Spinal cord (tissue), 10 donors: ENCODE measurements around the gene SCARB2. TPM values are rescaled to one million over a fixed set of nuclear protein-coding genes. Genes with fewer than 3 reads are reported as not detected.

ENCODE experiments used
- DNase-seq, 6 donors: peaks; one replicate each; pipeline versions ENCODE4 v3.0.0 to v3.0.0-alpha.2; 2013 to 2015; ENCODE audit warnings: low spot score in 6 of 6, low read depth in 4 of 6
- H3K27ac ChIP-seq: one replicate; pipeline ENCODE4 v1.5.1; 2013; ENCODE audit warnings: low read depth, low read length, control low read depth
- H3K27me3 ChIP-seq: one replicate; pipeline ENCODE4 v1.6.1; 2013; ENCODE audit warnings: low read length; ENCODE audit not compliant: control insufficient read depth, insufficient read depth
- H3K36me3 ChIP-seq: one replicate; pipeline ENCODE4 v1.6.1; 2013; ENCODE audit warnings: low read length; ENCODE audit not compliant: control insufficient read depth, insufficient read depth
- H3K4me1 ChIP-seq: one replicate; pipeline ENCODE4 v1.6.1; 2013; ENCODE audit warnings: low read length; ENCODE audit not compliant: control insufficient read depth, insufficient read depth
- H3K4me3 ChIP-seq: one replicate; pipeline ENCODE4 v1.5.1; 2013; ENCODE audit warnings: low read depth, low read length, control low read depth
- H3K9me3 ChIP-seq: one replicate; pipeline ENCODE4 v1.6.1; 2013; ENCODE audit warnings: low read length; ENCODE audit not compliant: control insufficient read depth, insufficient read depth
- WGBS: methylation state at CpG from one replicate; pipeline ENCODE4 v1.1.5; 2013; ENCODE audit warnings: missing lambda C conversion rate; ENCODE audit not compliant: insufficient coverage; 5-methylcytosine and 5-hydroxymethylcytosine counted together
- polyA plus RNA-seq, 2 donors: library from polyadenylated mRNA; unstranded; fragments of 120-200 nt; gene quantifications; one replicate each; pipeline ENCODE4 v1.2.1, GENCODE V29; 2013; ENCODE audit not compliant: insufficient read length in 2 of 2
- total RNA-seq, 2 donors: library from RNA; depleted of rRNA in 1 of 2; stranded (reverse); fragments of 120-200 nt in 1 of 2; fragments of >200 nt in 1 of 2; gene quantifications; one replicate each; pipeline versions ENCODE4 v1.2.3 to v1.2.4, GENCODE V29; 2013 to 2014
- donor health status: healthy.

SCARB2 gene
- total and polyA plus RNA-seq, 4 donors: 191 to 326 (median 230) TPM

GRCh38 chr4:76204936-76205335 lies 8.7 kb downstream of the SCARB2 start:
- DNase-seq: no peak
- no peak overlapping the region for H3K4me3 ChIP-seq
- no peaks in the 10 kb centered on the region for H3K9me3 ChIP-seq

GRCh38 chr4:76203541-76203940 lies 10.1 kb downstream of the SCARB2 start:
- peaks cover 23% of the 10 kb centered on the region for H3K4me1 ChIP-seq
- no peak overlapping the region for H3K27ac ChIP-seq
- H3K36me3 ChIP-seq: no peaks in the 10 kb centered on the region
- no peaks in the 10 kb centered on the region for H3K27me3 ChIP-seq
- H3K9me3 ChIP-seq: no peaks in the 10 kb centered on the region
- H3K4me3 ChIP-seq: no peak overlapping the region
- 68% methylated on average over 2 of the region's 4 CpGs for WGBS
- DNase-seq: no peak

More at GRCh38 chr4:76204936-76205335, 8.7 kb downstream of the SCARB2 start:
- no peaks in the 10 kb centered on the region for H3K27me3 ChIP-seq
- no peaks in the 10 kb centered on the region for H3K36me3 ChIP-seq
- H3K27ac ChIP-seq: no peak overlapping the region
- WGBS: no CpG with 5 or more reads among the region's 1 CpG
- H3K4me1 ChIP-seq: peaks cover 16% of the 10 kb centered on the region

- Histone ChIP-seq H3K4me3 (no peak overlapping the region), H3K27ac (peak overlapping the region; percentile 25), H3K4me1 (peaks cover 37% of the 10 kb centered on the region), H3K36me3 (no peaks in the 10 kb centered on the region), H3K9me3 (no peaks in the 10 kb centered on the region), H3K27me3 (no peaks in the 10 kb centered on the region)
- DNase-seq: peak in 2 of 6 donors; percentile 49 to 73
- WGBS: no CpG with 5 or more reads among the region's 4 CpGs
These were observed 12.3 kb downstream of the SCARB2 start for GRCh38 chr4:76201276-76201675.

- DNase-seq: no peak
- H3K4me1 ChIP-seq: peaks cover 41% of the 10 kb centered on the region
- WGBS: 86% methylated on average over 4 of the region's 4 CpGs
These were observed 12.8 kb downstream of the SCARB2 start for GRCh38 chr4:76200771-76201231.

GRCh38 chr4:76199664-76200211 lies 13.9 kb downstream of the SCARB2 start:
- Histone ChIP-seq H3K36me3 (peaks cover 4% of the 10 kb centered on the region), H3K9me3 (no peaks in the 10 kb centered on the region), H3K4me1 (peaks cover 42% of the 10 kb centered on the region), H3K4me3 (no peak overlapping the region), H3K27me3 (no peaks in the 10 kb centered on the region), H3K27ac (peak overlapping the region; percentile 90)
- DNase-seq: peak in 4 of 6 donors; percentile 32 to 81 (median 77)
- WGBS: 23% methylated on average over 11 of the region's 13 CpGs

More at GRCh38 chr4:76200771-76201231, 12.8 kb downstream of the SCARB2 start:
- Histone ChIP-seq H3K36me3 (no peaks in the 10 kb centered on the region), H3K4me3 (no peak overlapping the region), H3K27me3 (no peaks in the 10 kb centered on the region), H3K27ac (peak overlapping the region; percentile 90), H3K9me3 (no peaks in the 10 kb centered on the region)

- no CpG with 5 or more reads among the region's 4 CpGs for WGBS
These were observed 15.0 kb downstream of the SCARB2 start for GRCh38 chr4:76198411-76199237.

GRCh38 chr4:76197971-76198410 lies 15.6 kb downstream of the SCARB2 start:
- no peak overlapping the region for H3K4me3 ChIP-seq

More at GRCh38 chr4:76198411-76199237, 15.0 kb downstream of the SCARB2 start:
- peak in 3 of 6 donors; percentile 65 to 91 (median 88) for DNase-seq
- no peaks in the 10 kb centered on the region for H3K9me3 ChIP-seq
- no peak overlapping the region for H3K4me3 ChIP-seq
- peak overlapping the region; percentile 90 for H3K27ac ChIP-seq
- H3K4me1 ChIP-seq: peaks cover 42% of the 10 kb centered on the region
- no peaks in the 10 kb centered on the region for H3K27me3 ChIP-seq
- H3K36me3 ChIP-seq: peaks cover 7% of the 10 kb centered on the region

GRCh38 chr4:76197031-76197743 lies 16.4 kb downstream of the SCARB2 start:
- H3K27me3 ChIP-seq: no peaks in the 10 kb centered on the region
- H3K27ac ChIP-seq: peak overlapping the region; percentile 90
- peaks cover 40% of the 10 kb centered on the region for H3K4me1 ChIP-seq
- no peak for DNase-seq
- H3K36me3 ChIP-seq: peaks cover 18% of the 10 kb centered on the region
- H3K9me3 ChIP-seq: no peaks in the 10 kb centered on the region
- no peak overlapping the region for H3K4me3 ChIP-seq
- 75% methylated on average over 4 of the region's 10 CpGs for WGBS

More at GRCh38 chr4:76197971-76198410, 15.6 kb downstream of the SCARB2 start:
- Histone ChIP-seq H3K9me3 (no peaks in the 10 kb centered on the region), H3K4me1 (peaks cover 42% of the 10 kb centered on the region), H3K27me3 (no peaks in the 10 kb centered on the region), H3K27ac (peak overlapping the region; percentile 90), H3K36me3 (peaks cover 12% of the 10 kb centered on the region)
- 14% methylated on average over 5 of the region's 5 CpGs for WGBS
- peak in 4 of 6 donors; percentile 38 to 88 (median 75) for DNase-seq

GRCh38 chr4:76196376-76196775 lies 17.2 kb downstream of the SCARB2 start:
- Histone ChIP-seq H3K27me3 (no peaks in the 10 kb centered on the region), H3K9me3 (no peaks in the 10 kb centered on the region), H3K36me3 (peaks cover 26% of the 10 kb centered on the region), H3K27ac (peak overlapping the region; percentile 90), H3K4me1 (peaks cover 38% of the 10 kb centered on the region), H3K4me3 (no peak overlapping the region)
- no CpG with 5 or more reads among the region's 2 CpGs for WGBS
- no peak for DNase-seq
